ENCODE measurements around the gene BRWD1. TPM values are rescaled to one million over a fixed set of nuclear protein-coding genes. Genes with fewer than 3 reads are reported as not detected.

BRWD1 gene
- total and polyA plus RNA-seq, 2 of the 8 experiments (the other 6 are each of a cell fraction or from before 2014, with no cell fraction given): 9.3 to 45.2 TPM

GRCh38 chr21:39178421-39178820 lies 135.0 kb downstream of the BRWD1 start (continued):
- TF ChIP-seq, protein P1, sequence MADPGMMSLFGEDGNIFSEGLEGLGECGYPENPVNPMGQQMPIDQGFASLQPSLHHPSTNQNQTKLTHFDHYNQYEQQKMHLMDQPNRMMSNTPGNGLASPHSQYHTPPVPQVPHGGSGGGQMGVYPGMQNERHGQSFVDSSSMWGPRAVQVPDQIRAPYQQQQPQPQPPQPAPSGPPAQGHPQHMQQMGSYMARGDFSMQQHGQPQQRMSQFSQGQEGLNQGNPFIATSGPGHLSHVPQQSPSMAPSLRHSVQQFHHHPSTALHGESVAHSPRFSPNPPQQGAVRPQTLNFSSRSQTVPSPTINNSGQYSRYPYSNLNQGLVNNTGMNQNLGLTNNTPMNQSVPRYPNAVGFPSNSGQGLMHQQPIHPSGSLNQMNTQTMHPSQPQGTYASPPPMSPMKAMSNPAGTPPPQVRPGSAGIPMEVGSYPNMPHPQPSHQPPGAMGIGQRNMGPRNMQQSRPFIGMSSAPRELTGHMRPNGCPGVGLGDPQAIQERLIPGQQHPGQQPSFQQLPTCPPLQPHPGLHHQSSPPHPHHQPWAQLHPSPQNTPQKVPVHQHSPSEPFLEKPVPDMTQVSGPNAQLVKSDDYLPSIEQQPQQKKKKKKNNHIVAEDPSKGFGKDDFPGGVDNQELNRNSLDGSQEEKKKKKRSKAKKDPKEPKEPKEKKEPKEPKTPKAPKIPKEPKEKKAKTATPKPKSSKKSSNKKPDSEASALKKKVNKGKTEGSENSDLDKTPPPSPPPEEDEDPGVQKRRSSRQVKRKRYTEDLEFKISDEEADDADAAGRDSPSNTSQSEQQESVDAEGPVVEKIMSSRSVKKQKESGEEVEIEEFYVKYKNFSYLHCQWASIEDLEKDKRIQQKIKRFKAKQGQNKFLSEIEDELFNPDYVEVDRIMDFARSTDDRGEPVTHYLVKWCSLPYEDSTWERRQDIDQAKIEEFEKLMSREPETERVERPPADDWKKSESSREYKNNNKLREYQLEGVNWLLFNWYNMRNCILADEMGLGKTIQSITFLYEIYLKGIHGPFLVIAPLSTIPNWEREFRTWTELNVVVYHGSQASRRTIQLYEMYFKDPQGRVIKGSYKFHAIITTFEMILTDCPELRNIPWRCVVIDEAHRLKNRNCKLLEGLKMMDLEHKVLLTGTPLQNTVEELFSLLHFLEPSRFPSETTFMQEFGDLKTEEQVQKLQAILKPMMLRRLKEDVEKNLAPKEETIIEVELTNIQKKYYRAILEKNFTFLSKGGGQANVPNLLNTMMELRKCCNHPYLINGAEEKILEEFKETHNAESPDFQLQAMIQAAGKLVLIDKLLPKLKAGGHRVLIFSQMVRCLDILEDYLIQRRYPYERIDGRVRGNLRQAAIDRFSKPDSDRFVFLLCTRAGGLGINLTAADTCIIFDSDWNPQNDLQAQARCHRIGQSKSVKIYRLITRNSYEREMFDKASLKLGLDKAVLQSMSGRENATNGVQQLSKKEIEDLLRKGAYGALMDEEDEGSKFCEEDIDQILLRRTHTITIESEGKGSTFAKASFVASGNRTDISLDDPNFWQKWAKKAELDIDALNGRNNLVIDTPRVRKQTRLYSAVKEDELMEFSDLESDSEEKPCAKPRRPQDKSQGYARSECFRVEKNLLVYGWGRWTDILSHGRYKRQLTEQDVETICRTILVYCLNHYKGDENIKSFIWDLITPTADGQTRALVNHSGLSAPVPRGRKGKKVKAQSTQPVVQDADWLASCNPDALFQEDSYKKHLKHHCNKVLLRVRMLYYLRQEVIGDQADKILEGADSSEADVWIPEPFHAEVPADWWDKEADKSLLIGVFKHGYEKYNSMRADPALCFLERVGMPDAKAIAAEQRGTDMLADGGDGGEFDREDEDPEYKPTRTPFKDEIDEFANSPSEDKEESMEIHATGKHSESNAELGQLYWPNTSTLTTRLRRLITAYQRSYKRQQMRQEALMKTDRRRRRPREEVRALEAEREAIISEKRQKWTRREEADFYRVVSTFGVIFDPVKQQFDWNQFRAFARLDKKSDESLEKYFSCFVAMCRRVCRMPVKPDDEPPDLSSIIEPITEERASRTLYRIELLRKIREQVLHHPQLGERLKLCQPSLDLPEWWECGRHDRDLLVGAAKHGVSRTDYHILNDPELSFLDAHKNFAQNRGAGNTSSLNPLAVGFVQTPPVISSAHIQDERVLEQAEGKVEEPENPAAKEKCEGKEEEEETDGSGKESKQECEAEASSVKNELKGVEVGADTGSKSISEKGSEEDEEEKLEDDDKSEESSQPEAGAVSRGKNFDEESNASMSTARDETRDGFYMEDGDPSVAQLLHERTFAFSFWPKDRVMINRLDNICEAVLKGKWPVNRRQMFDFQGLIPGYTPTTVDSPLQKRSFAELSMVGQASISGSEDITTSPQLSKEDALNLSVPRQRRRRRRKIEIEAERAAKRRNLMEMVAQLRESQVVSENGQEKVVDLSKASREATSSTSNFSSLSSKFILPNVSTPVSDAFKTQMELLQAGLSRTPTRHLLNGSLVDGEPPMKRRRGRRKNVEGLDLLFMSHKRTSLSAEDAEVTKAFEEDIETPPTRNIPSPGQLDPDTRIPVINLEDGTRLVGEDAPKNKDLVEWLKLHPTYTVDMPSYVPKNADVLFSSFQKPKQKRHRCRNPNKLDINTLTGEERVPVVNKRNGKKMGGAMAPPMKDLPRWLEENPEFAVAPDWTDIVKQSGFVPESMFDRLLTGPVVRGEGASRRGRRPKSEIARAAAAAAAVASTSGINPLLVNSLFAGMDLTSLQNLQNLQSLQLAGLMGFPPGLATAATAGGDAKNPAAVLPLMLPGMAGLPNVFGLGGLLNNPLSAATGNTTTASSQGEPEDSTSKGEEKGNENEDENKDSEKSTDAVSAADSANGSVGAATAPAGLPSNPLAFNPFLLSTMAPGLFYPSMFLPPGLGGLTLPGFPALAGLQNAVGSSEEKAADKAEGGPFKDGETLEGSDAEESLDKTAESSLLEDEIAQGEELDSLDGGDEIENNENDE (IDR thresholded peaks at IDR 0.05; ENCODE audit: insufficient replicate concordance, low read length): no peak

Data from H1 (cell line).